Fibroblast of lung (primary cell): ENCODE results near the gene EEF1G.

Experiments
- EZH2 ChIP-seq: IDR thresholded peaks from 2 replicates; pipeline ENCODE4 v1.5.1; 2012; ENCODE audit warnings: low read length, control low read depth, mild to moderate bottlenecking; ENCODE audit errors: missing control alignments
- TF ChIP-seq, protein P1 (sequence below), 2 donors: IDR thresholded peaks in 1 of 2; conservative IDR thresholded peaks in 1 of 2; 1 replicate in 1 of 2; 2 replicates in 1 of 2; pipeline ENCODE4 v1.5.1; 2011 to 2012; ENCODE audit warnings: low read length in 2 of 2, control low read depth in 1 of 2, inconsistent platforms in 1 of 2, low read depth in 1 of 2, mild to moderate bottlenecking in 1 of 2

GRCh38 chr11:62607714-62608113 lies 34.0 kb upstream of the EEF1G start:
- TF ChIP-seq, protein P1, sequence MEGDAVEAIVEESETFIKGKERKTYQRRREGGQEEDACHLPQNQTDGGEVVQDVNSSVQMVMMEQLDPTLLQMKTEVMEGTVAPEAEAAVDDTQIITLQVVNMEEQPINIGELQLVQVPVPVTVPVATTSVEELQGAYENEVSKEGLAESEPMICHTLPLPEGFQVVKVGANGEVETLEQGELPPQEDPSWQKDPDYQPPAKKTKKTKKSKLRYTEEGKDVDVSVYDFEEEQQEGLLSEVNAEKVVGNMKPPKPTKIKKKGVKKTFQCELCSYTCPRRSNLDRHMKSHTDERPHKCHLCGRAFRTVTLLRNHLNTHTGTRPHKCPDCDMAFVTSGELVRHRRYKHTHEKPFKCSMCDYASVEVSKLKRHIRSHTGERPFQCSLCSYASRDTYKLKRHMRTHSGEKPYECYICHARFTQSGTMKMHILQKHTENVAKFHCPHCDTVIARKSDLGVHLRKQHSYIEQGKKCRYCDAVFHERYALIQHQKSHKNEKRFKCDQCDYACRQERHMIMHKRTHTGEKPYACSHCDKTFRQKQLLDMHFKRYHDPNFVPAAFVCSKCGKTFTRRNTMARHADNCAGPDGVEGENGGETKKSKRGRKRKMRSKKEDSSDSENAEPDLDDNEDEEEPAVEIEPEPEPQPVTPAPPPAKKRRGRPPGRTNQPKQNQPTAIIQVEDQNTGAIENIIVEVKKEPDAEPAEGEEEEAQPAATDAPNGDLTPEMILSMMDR (conservative IDR thresholded peaks at IDR 0.05 in 1 of 2, IDR thresholded peaks at IDR 0.05 in 1 of 2; ENCODE audit: low read depth in 1 of 2, low read length in 2 of 2): no peak
- no peak for TF ChIP-seq EZH2
